Measurements from ENCODE around the gene CHRFAM7A. TPM values are rescaled to one million over a fixed set of nuclear protein-coding genes. Genes with fewer than 3 reads are reported as not detected.
A peak's percentile ranks its signal among the peaks of the same experiment; 100 is the strongest.
"Not testable (repeated sequence)": the region's sequence is repeated elsewhere in the genome, so short reads cannot be mapped to it uniquely, and the experiment has no call there.

The CHRFAM7A gene
- 1.4 TPM in 1 of 2 replicates, not detected in the other for total RNA-seq (2022)
- Bru-seq, nascent RNA, result percentile 12 among the genes with signal in this experiment
- BruChase-seq, experiment 1, labeled RNA remaining after a 6-hour chase, result percentile 10 among the genes with signal in this experiment
- BruChase-seq, experiment 2, labeled RNA remaining after a 2-hour chase, result percentile 2 among the genes with signal in this experiment
- long read RNA-seq, result 0 reads

DNA sequence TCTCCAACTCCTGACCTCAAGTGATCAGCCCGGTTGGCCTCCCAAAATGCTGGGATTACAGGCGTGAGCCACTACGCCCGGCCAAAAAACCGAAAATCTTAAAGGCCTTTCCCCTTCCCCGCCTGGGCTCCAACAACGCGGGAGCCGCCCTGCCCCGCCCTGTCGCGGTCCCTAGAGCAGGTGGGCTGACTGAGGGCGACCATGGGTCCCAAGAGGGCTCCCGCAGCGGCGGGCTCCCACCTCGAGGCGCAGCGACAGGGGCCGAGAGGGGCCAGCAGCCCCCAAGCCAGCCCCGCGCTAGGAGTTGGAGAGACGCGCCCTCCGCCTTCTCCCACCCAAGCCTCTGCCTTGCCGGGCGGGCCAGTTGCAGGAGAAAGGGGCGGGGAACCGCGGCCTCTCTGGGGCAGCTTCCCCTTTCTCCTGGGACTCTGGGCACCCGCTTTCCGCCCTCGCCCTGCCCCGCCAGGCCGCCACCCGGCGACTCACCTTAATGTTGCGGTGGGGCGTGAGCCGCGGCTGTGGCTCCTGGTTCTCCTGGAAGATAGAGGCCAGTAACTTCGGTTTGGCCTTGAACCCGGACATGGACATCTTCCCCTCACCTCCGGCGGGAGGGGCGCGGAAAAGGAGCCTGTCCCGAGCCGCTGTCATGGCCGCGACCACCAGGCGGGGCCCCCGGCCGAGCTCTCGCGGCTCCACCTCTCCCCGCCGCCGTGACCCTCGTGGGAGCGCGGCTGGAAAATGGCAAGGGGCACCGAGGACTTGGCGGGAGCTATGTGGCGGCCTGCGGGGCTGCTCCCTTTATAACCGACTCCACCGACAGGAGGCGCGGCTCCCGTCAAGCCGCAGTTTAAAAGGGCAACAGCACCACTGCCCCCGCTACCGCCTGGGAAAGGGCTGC lies at the start of gene CHRFAM7A:
TSS of gene CHRFAM7A (minus strand) at position 775 of the 898 bp plus-strand sequence. CDS start 10,189 bp downstream, outside the sequence.
- DNase-seq; H3K4me3 Mint-ChIP-seq (ENCODE audit: low read depth, unreplicated experiment); H3K36me3 Mint-ChIP-seq (ENCODE audit: insufficient read depth, unreplicated experiment); intact Hi-C loops (cut with micrococcal nuclease; ENCODE audit: unreplicated experiment); H3K27me3 Mint-ChIP-seq (ENCODE audit: unreplicated experiment); H3K27ac Mint-ChIP-seq (ENCODE audit: unreplicated experiment); CTCF ChIA-PET; BruUV-seq (replicated peaks); H3K9me3 Mint-ChIP-seq (ENCODE audit: low read depth, unreplicated experiment); H3K4me1 Mint-ChIP-seq (ENCODE audit: low read depth, unreplicated experiment): not testable (repeated sequence)

DNA sequence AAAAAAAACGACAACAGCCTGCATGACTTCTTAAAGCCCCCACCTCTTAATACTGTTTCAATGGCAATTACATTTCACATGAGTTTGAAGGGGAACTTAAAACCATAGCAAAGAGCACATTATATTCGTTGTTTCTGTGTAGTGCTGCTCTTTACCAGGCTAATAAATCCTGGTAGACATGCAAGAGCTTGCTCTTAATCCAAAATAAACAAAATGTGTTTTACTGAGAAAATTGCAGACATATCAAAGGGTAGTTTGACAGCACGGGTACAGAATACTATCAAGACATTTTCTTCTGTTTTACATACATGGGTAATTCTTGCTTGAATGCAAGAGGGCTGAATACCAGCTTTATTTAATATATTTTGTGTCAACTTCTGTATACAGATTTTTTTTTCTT lies 45.0 kb upstream of the CHRFAM7A start:
- intact Hi-C loops (cut with micrococcal nuclease; ENCODE audit: unreplicated experiment); H3K27me3 Mint-ChIP-seq (ENCODE audit: unreplicated experiment); H3K9me3 Mint-ChIP-seq (ENCODE audit: low read depth, unreplicated experiment); H3K4me3 Mint-ChIP-seq (ENCODE audit: low read depth, unreplicated experiment); H3K27ac Mint-ChIP-seq (ENCODE audit: unreplicated experiment); H3K4me1 Mint-ChIP-seq (ENCODE audit: low read depth, unreplicated experiment); DNase-seq; BruUV-seq (replicated peaks); H3K36me3 Mint-ChIP-seq (ENCODE audit: insufficient read depth, unreplicated experiment); CTCF ChIA-PET: not testable (repeated sequence)

DNA sequence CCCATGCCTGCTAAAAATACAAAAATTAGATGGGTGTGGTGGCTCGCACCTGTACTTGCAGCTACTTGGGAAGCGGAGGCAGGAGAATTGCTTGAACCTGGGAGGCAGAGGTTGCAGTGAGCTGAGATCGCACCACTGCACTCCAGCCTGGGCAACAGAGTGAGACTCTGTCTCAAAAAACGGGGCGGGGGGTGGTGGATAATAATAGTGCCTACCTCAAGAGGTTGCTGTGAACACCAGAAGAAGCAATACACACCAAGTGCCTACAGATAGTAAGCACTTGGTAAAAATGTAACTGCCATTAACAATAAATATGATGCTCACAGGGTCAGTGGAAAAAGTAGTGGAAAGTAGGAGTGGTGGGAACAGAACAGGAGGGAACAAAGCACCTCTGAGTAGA lies 42.5 kb upstream of the CHRFAM7A start:
- CTCF ChIA-PET; H3K27ac Mint-ChIP-seq (ENCODE audit: unreplicated experiment); H3K36me3 Mint-ChIP-seq (ENCODE audit: insufficient read depth, unreplicated experiment); H3K4me3 Mint-ChIP-seq (ENCODE audit: low read depth, unreplicated experiment); intact Hi-C loops (cut with micrococcal nuclease; ENCODE audit: unreplicated experiment); H3K27me3 Mint-ChIP-seq (ENCODE audit: unreplicated experiment); DNase-seq; BruUV-seq (replicated peaks); H3K9me3 Mint-ChIP-seq (ENCODE audit: low read depth, unreplicated experiment); H3K4me1 Mint-ChIP-seq (ENCODE audit: low read depth, unreplicated experiment): not testable (repeated sequence)

DNA sequence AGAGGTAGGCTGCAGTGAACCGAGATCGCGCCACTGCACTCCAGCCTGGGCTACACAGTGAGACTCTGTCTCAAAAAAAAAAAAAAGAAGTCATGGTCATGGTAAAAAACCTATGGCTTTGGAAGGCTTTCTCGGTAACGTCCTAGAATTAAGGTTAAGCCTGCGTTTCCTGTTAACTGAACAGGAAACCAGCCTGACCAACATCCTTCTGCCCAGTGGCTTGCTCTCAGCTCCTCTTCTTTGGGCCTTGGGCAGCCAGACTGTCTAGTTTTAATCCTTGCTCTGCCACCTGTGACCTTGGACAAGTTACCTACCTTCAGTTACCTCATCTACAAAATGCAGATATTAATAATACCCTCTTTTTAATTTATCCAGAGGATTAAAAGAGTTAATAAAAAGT lies 27.4 kb upstream of the CHRFAM7A start:
- H3K27me3 Mint-ChIP-seq (ENCODE audit: unreplicated experiment); CTCF ChIA-PET; DNase-seq; H3K36me3 Mint-ChIP-seq (ENCODE audit: insufficient read depth, unreplicated experiment); H3K9me3 Mint-ChIP-seq (ENCODE audit: low read depth, unreplicated experiment); H3K27ac Mint-ChIP-seq (ENCODE audit: unreplicated experiment); H3K4me1 Mint-ChIP-seq (ENCODE audit: low read depth, unreplicated experiment); intact Hi-C loops (cut with micrococcal nuclease; ENCODE audit: unreplicated experiment); BruUV-seq (replicated peaks); H3K4me3 Mint-ChIP-seq (ENCODE audit: low read depth, unreplicated experiment): not testable (repeated sequence)

DNA sequence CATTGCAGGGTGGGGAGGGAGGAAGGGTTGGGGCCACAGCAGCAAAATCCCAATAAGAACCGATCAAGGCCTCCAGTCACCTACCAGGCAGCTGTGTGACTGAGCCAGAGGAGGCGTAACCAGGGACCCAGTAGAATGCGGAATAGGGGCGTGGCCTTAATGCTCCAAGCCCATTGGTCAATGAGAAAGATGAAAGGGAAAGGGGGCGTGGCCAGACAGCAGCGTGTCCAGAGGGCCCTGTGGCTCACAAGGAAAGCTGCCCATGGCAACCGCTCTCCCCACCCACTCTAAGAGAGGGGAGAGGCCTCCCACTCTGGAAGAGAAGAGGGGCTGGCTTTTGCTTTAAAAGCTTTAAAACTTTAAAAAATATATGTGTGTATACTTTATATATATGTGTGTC lies 20.8 kb upstream of the CHRFAM7A start, which contains the start of gene GOLGA8R:
TSS of gene GOLGA8R (minus strand) at position 101 of the 400 bp plus-strand sequence. CDS start at position 3, 98 bp downstream.
- H3K27ac Mint-ChIP-seq (ENCODE audit: unreplicated experiment); CTCF ChIA-PET; DNase-seq; intact Hi-C loops (cut with micrococcal nuclease; ENCODE audit: unreplicated experiment); H3K9me3 Mint-ChIP-seq (ENCODE audit: low read depth, unreplicated experiment); H3K36me3 Mint-ChIP-seq (ENCODE audit: insufficient read depth, unreplicated experiment); H3K27me3 Mint-ChIP-seq (ENCODE audit: unreplicated experiment); H3K4me3 Mint-ChIP-seq (ENCODE audit: low read depth, unreplicated experiment); H3K4me1 Mint-ChIP-seq (ENCODE audit: low read depth, unreplicated experiment); BruUV-seq (replicated peaks): not testable (repeated sequence)

DNA sequence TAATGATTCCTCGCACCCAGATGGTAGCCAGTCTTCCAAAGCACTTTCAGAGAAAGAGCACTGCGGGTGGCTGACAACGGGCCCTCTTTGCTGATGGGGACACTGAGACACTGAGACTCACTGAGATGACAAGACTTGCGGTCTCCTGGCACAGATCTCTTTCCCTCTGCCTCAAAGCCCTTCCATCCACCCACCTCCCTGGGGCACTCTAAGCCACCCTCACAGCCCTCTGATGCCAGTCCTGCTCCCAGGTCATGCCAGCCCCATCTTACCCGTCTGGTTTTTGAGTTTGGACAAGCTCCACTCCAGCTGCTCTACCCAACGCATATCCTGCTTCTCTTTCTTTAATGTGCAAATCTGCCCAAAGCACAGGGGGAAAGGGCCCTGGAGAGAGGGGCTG lies 14.3 kb upstream of the CHRFAM7A start:
- BruUV-seq (replicated peaks), result not testable (repeated sequence)

DNA sequence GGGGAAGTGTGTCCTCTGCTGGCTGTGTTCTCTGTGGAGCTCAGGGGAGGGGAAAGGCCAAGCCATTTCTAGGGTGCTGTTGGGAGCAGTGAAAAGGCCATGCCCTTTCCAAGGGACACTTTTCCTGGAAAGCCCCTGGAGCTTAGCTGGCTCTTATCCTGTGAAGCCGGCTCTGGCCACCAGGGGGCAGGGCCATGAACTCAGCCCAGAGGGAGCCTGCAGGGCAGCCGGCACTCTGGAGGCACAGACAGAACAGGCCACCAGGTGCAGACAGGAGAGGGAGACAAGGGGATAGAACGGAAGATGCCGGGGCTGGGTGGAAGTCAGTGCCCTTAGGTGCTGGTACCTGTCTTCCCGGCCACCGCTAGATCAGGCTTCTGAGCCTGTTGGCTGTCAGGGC lies 5.6 kb upstream of the CHRFAM7A start:
- BruUV-seq (replicated peaks); CTCF ChIA-PET; H3K4me3 Mint-ChIP-seq (ENCODE audit: low read depth, unreplicated experiment); H3K36me3 Mint-ChIP-seq (ENCODE audit: insufficient read depth, unreplicated experiment); H3K27me3 Mint-ChIP-seq (ENCODE audit: unreplicated experiment); intact Hi-C loops (cut with micrococcal nuclease; ENCODE audit: unreplicated experiment); H3K4me1 Mint-ChIP-seq (ENCODE audit: low read depth, unreplicated experiment); H3K27ac Mint-ChIP-seq (ENCODE audit: unreplicated experiment); H3K9me3 Mint-ChIP-seq (ENCODE audit: low read depth, unreplicated experiment): not testable (repeated sequence)
- DNase-seq, result peak; percentile 41

More for the DNA sequence above, 14.3 kb upstream of the CHRFAM7A start:
- CTCF ChIA-PET; DNase-seq; H3K4me3 Mint-ChIP-seq (ENCODE audit: low read depth, unreplicated experiment); intact Hi-C loops (cut with micrococcal nuclease; ENCODE audit: unreplicated experiment); H3K36me3 Mint-ChIP-seq (ENCODE audit: insufficient read depth, unreplicated experiment); H3K9me3 Mint-ChIP-seq (ENCODE audit: low read depth, unreplicated experiment); H3K4me1 Mint-ChIP-seq (ENCODE audit: low read depth, unreplicated experiment); H3K27me3 Mint-ChIP-seq (ENCODE audit: unreplicated experiment); H3K27ac Mint-ChIP-seq (ENCODE audit: unreplicated experiment): not testable (repeated sequence)

DNA sequence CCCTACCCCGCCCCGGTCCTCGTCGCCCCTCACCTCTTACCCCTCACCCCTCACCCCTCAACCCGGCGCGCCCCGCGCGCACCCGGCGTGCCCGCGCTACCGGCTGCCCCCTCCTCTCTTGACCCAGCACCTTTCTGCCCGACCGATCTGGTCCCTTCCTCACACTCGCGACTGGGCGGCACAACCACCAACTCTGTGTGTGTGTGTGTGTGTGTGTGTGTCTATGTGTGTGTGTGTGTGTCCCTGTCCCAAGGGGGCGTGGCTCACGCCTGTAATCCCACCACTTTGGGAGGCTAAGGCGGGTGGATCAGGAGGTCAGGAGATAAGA lies 288 bp upstream of the CHRFAM7A start:
- intact Hi-C loops (cut with micrococcal nuclease; ENCODE audit: unreplicated experiment); DNase-seq; H3K27me3 Mint-ChIP-seq (ENCODE audit: unreplicated experiment); H3K36me3 Mint-ChIP-seq (ENCODE audit: insufficient read depth, unreplicated experiment); H3K27ac Mint-ChIP-seq (ENCODE audit: unreplicated experiment); H3K4me3 Mint-ChIP-seq (ENCODE audit: low read depth, unreplicated experiment); H3K4me1 Mint-ChIP-seq (ENCODE audit: low read depth, unreplicated experiment); BruUV-seq (replicated peaks); H3K9me3 Mint-ChIP-seq (ENCODE audit: low read depth, unreplicated experiment); CTCF ChIA-PET: not testable (repeated sequence)

DNA sequence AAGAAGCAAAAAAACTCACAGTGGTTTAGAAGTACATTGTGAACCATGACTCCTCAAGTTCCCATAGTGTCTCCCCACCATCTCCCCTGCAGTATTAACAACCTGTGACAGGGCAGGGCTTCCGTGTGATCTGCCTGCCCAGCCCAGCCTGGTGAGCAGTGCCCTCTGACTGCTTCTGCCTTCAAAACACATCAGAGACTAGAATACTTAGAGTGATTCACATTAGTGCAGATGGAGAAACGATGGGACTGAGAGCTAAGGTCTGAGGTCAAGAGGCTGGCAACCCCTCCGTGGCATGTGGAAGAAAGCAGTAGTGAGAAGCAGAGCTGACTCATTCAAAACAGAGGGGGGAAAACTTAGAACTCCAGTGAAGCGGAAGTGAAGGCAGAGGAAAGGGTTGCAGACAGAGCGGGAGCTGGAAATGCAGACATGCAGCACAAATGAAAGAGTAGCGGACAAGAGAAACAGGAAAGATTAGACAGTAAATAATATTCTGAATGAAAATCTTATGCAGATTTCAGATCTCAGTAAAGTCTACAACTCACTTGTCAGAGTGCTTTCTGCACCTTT lies 6.9 kb downstream of the CHRFAM7A start:
- BruUV-seq (replicated peaks); H3K36me3 Mint-ChIP-seq (ENCODE audit: insufficient read depth, unreplicated experiment); H3K27me3 Mint-ChIP-seq (ENCODE audit: unreplicated experiment); DNase-seq; H3K4me1 Mint-ChIP-seq (ENCODE audit: low read depth, unreplicated experiment); H3K9me3 Mint-ChIP-seq (ENCODE audit: low read depth, unreplicated experiment); H3K27ac Mint-ChIP-seq (ENCODE audit: unreplicated experiment); CTCF ChIA-PET; H3K4me3 Mint-ChIP-seq (ENCODE audit: low read depth, unreplicated experiment); intact Hi-C loops (cut with micrococcal nuclease; ENCODE audit: unreplicated experiment): not testable (repeated sequence)

DNA sequence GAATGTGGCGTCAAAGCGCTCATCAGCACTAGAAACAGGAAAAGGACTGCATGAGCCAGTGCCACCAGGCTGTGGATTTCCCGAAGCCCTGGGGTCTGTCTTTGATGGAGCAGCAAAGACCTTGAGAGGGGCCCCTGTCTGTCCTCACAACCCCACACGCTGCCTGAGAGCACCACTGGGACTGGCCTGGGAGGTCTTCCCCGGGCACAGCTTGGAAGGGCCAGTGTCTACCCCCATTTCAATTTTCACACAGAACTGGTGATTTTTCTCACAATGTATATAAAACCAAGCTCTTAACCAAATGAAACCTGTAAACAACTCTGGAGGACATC lies 16.3 kb downstream of the CHRFAM7A start:
- DNase-seq; BruUV-seq (replicated peaks); intact Hi-C loops (cut with micrococcal nuclease; ENCODE audit: unreplicated experiment); H3K4me3 Mint-ChIP-seq (ENCODE audit: low read depth, unreplicated experiment); H3K36me3 Mint-ChIP-seq (ENCODE audit: insufficient read depth, unreplicated experiment); H3K27ac Mint-ChIP-seq (ENCODE audit: unreplicated experiment); CTCF ChIA-PET; H3K9me3 Mint-ChIP-seq (ENCODE audit: low read depth, unreplicated experiment); H3K27me3 Mint-ChIP-seq (ENCODE audit: unreplicated experiment); H3K4me1 Mint-ChIP-seq (ENCODE audit: low read depth, unreplicated experiment): not testable (repeated sequence)

All from Calu3 (cell line).